ENCODE results near the gene RSAD2.
"Not testable (repeated sequence)": the region's sequence is repeated elsewhere in the genome, so short reads cannot be mapped to it uniquely, and the experiment has no call there.

RSAD2 gene

DNA sequence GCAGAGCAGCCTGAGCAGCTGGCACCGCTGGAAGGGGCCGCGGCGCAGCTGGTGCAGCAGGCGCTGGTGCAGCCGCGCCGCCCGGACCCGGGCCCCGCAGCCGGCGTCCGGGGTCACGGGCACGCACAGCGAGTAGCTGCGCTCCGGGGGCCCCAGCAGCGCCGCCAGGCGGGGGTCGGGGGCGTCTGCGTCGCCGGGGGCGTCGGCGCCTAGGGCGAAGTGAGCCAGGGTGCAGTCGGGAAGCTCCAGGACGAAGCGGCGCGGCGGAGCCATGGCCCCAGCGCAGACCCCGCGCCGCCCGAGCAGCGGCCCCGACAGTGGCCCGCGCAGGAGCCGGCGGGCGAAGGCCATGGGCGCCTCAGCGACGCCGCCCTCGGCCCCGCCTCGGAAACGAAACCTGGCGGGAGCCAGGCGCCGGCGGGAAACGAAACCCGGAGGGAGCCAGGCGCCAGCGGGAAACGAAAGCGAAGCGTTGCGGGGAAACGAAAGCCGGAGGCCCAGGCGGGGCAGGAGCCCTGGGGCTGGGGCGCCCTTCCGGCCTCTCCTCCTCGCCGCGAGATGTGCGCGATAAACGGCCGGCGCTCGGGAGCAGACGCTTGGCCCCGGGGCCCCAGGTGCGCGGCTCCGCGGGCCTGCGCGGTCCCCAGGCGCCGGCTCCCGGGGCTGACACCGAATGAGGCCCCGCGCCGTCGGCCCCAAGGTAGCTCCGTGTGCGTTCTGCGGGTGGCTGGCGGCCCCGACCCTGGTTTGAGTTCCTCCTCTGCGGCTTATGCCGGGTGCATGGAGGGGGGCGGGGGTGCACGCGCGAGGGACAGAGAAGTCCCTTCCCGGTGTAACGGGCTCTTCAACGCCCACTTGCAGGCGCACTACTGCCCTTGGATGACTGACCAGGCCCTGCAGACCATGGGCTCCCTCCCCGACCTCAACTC is 12.0 kb upstream of the RSAD2 start, which contains the start of gene CMPK2:
CMPK2 (minus strand) TSS at position 562 of the 929 bp plus-strand sequence; CDS start at position 351, 211 bp downstream.
- DNase-seq: peak; percentile 66

DNA sequence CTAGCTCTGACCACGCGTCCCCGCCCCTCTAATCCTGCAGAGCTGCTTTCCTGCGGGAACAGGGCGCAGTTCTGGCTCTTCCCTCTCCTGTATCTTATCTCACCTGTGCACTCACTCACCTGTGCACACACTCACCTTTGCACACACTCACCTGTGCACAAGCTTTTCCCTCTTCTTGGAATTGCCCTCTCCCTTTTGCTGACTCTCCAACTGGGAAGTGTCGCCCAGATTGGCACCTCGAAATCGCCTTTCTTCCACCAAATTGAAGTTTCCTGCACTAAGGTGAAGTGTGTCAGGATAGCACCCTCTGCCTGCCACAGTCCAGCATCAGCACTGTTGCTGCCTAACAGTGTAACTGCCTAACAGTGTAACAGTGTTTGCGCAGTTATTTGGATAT is 11.3 kb upstream of the RSAD2 start:
- peak; percentile 37 for DNase-seq

DNA sequence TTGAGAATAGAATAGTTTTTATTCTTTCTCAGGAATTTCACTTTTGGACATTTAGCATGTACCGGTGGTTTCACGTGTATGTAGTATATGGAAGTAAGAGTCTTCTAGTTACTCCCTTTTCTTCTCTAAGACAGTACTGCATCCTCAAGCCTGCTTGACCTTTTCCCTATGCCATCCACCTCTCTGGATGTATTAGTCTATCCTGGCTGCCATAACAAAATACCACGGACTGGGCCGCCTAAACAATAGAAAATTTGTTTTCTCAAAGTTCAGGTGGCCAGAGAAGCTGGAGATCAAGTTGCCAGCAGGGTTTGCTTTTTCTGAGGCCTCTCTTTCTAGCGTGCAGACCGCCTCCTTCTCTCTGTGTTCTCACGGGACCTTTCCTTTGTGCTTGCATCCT is 10.6 kb upstream of the RSAD2 start:
- no peak for DNase-seq

DNA sequence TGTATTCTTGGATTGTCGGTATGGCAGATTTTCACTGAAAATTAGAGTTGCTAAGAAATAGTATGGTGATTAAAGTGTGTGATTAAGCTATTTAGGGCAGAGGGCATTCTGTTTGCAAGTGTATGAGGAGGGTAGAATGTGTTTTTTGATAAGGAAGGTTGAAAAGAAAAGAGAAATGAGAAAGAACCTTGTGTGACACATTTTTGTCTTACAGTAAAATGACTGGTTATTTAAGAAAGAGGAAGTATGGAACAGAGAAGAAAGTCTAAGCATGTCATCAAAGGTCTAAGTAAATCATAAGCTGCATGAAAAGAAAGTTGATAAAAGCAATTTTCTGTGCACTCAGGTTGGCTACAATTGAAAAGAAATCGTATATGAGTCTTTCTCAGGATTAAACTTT is 5.2 kb upstream of the RSAD2 start:
- no peak for DNase-seq

DNA sequence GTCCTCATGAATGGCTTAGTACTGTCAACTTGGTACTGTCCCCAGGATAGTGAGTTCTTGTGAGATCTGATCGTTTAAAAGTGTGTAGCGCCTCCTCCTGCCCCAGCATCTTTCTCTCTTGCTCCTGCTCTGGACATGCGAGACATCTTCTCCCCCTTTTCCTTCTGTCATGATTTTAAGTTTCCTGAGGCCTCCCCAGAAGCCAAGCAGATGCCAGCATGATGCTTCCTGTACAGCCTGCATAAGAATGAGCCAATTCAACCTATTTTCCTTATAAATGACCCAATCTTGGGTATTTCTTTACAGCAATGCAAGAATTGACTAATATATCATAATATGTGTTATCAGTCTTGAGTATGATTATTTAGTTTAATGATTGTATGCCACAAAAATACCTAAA is 3.5 kb upstream of the RSAD2 start:
- DNase-seq: no peak

DNA sequence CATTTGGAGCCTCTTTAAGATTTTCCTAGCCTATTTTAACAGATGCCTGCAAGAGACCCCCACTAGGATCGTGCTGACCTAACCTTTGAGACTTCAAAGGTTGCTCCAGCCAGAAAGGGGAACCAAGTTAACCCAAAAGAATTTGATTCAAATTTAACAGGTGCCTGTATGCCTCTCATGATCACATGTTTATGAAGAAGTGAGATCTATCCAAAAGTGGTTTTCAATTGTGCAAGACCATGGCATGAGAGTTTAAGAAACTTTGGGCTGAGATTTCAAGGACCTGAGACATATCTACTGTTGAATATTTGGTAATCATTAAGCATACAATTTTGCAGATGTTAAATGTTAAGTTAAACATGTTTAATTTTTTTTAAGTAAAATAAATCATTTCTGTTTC is 1.3 kb upstream of the RSAD2 start:
- no peak for DNase-seq

DNA sequence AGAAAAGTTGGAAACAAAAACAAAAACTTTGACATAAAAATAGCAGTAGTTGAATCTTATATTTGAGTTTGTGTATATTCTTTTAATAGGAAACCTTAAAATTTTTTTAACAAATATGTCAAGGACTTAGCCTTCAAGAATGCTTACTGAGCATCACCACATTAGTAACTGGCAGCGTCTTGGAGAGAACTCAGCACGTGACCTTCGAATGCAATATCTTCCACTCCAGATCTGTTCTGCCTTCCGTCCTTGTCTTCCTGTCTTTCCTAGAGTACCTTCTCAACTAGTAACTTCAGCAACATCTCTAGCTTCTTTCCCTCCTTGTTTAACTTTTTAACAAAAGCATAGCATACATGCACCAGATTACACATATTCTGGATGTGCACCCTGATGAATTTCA is 972 bp downstream of the RSAD2 start:
- no peak for DNase-seq

DNA sequence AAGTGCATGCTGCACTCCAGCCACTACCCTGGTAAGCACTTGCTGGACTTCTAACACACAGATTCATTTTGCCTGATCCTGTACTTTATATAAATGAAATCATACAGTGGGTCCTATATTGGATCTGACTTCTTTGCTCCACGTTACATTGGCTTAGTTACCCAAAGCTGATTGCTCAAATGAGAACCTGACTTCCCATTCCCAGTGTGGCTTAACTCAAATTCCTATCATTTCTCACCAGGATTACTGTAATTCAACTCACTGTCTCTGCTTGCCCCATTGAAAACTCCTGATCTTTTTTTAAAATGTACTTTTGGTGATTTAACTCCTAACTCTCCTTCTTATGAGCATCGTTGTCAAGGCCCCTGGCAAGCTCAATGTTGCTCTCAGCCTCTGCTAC is 1.4 kb downstream of the RSAD2 start:
- DNase-seq: no peak

DNA sequence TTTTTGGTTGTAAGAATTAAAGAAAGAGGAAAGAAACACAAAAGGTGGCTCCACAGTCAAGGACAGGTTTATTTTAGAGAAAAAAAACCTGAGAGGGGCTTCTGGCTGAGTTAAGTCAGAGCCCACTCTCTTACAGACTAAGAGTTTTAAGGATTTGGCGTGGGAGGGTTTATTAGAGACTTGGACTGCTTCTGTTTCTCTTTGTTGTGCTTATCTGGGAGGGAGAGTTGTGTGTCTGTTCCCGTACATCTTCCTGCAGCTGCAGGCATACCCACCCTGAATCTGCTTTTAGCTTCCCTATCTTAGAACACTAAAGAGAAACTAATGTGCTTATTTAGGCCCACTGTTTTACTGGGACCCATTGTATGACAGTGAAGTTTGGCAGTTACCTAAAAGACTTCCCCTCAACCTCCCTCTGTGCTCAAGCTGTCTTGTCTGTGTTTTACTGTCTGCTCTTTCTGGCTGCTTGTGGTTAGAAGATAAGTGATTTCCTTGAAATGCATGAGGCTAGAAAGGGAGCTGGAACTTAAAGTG is 2.7 kb downstream of the RSAD2 start:
- peak; percentile 29 for DNase-seq

DNA sequence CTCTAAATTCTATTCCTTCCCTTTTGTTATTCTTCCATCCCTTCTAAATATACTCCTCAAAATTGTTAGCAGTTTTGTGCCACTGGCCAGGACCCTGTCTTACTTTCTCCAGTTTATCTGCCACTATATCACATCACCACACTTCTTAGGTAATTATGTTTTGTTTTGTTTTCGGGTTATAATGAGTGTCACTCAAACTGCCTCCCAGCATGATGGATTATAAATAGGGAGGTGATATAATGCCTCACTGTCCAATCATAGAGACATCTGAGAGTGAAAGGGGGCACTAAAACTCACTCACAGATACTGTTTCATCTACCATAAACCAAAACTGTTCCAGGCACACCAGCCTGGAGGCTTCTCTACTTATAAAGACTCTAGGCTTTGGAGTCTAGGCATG is 3.5 kb downstream of the RSAD2 start:
- DNase-seq: no peak

DNA sequence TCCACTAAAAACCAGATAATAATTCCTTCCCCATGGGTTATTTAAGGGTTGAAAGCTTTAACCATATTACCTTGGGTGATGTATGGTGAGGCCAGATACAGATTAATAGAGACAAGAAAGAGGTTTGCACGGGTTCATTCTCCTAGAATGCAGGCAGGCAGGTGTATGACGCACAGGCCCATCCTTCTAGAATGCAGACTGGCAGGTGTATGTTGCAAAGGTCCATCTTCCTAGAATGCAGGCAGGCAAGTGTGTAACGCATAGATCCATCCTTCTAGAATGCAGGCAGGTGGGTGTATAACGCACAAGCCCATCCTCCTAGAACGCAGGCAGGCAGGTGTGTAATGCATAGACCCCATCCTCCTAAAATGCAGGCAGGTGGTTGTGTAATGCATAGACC is 3.9 kb downstream of the RSAD2 start:
- no peak for DNase-seq

DNA sequence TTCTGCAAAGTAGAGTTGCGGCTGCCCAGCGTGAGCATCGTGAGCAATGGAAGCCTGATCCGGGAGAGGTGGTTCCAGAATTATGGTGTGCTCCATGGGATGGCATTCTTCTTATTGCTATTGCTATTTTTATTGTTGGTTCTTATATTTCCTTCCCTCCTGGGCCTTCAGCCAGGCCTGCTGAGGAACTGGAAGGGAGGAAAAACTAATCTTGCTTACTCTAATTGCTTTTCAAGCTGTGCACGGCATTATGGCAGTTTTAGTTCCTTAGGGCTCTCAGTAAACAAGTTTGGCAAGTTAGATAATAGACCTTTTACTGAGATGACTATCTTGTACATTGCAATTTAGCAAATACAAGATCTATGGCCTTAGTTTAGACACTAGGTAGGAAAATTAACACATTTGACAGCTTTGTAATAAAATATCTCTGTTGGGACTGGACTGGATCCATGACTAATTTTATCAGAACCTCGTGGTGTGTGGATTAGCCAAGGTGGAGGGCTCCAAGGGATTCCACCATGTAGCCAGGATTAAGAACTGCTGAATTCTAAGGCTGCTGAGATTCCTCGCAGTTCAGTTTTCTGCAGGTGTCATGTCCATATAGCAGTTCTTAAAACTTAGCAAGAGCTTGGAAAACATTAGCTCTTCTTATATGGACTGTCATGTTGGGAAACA is 6.0 kb downstream of the RSAD2 start:
- no peak for DNase-seq

DNA sequence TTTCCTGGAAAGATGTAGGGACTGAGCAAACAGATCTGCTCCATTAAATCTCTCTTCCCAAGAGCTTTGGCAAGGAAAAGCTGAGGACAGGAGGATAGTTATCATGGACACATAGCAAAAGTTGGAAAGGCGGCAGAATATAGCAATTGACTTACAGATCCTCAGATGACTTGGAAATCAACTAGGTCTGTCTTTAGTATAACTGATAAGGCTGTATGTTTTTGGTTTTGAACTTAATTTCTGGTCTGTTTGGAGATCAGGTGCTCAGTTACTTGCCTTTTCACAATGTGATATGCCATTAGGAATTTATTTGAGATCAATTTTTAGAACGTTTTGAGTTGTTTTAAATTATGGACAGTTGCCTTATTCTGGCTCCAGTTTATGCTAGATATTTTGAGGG is 8.0 kb downstream of the RSAD2 start:
- no peak for DNase-seq

DNA sequence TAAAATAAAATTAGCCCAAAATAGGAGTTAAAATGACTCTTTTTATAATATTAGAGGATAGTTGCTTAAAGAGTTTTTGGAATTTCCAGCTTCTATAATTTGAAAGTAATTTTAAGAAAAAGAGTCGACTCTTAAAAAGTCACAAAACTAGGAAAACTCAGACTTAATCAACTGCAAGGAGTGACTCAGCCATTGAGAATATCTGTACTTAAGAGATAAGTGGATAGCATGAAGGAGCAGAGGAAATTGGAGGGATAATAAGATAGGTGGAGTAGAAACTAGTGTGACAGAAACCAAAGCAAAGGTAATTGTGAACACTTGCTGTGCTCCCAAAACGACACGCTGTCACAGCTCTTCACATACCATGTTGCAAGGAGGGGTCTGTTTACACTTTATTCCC is 8.4 kb downstream of the RSAD2 start:
- no peak for DNase-seq

DNA sequence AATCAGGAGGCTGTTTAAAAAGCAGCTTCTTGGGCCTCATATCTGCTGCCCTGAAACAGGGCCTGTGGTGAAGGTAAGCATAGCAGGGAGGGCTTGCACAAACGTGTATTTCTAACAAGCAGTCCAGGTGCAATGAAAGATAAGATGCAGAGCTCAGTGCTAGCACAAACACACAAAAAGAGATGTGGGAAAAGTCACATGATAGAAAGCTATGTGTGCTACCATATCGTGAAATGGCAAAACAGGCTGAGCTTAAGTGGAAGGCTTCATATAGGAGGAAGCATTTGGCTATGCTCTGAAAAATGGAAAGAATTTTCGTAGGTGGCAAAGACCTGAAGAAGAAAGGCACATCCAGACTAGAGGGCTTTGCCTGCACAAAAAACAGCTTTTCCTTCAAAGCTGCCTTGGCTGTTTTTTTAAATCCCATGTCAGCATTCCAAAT is 10.2 kb downstream of the RSAD2 start:
- no peak for DNase-seq

DNA sequence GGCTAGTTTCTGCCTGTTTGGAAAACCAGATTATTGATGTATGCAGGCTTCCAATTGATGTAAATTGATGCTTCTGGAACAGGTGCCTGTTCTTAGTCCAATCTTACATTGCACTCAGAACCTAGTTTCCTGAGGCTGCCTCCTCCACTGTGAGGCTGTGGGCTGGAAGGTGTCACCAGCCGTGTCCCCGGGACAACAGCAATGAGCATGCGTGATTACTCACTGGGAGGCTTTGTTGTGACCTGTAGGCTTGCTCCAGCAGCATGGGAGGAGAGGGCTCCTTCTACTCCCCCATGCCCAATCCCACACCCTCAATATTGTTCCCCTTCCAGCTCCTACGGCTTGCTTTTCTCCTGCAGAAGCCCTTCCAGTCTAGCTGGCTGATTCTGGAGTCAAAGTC is 11.1 kb downstream of the RSAD2 start:
- no peak for DNase-seq

DNA sequence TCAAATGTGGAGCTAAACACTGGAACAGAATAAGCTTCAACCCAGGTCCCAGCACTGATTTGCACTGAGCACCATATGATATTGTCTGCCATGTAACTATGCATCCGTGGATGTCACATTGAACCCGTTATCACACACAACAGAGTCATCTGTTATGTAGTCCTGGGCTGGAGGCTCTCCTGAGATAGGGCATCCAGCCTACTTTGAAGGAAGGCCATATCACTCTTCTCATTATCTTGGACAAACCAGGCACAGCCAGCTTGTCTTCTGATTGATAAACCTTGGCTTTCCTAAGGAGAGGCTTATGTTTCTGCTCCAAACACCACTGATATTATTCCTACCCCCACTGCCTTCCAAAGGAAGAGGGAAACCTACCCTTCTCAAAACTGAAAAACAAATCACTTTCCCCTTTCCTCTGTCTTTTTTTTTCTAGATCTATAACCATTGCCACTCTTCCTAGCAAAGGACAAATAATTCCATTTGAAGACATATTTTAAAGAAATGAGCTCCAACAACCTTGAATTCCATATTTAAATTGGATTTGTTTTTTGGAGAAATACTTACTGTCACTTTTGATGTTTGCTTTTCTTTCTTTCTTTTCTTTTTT is 16.4 kb downstream of the RSAD2 start:
- DNase-seq: no peak

DNA sequence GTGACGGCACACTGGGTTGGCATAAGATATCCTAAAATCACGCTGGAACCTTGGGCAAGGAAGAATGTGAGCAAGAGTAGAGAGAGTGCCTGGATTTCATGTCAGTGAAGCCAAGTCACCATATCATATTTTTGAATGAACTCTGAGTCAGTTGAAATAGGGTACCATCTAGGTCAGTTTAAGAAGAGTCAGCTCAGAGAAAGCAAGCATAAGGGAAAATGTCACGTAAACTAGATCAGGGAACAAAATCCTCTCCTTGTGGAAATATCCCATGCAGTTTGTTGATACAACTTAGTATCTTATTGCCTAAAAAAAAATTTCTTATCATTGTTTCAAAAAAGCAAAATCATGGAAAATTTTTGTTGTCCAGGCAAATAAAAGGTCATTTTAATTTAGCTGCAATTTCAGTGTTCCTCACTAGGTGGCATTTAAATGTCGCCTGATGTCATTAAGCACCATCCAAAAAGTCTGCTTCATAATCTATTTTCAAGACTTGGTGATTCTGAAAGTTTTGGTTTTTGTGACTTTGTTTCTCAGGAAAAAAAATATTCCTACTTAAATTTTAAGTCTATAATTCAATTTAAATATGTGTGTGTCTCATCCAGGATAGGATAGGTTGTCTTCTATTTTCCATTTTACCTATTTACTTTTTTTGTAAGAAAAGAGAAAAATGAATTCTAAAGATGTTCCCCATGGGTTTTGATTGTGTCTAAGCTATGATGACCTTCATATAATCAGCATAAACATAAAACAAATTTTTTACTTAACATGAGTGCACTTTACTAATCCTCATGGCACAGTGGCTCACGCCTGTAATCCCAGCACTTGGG is 19.6 kb downstream of the RSAD2 start:
- no peak for DNase-seq

DNA sequence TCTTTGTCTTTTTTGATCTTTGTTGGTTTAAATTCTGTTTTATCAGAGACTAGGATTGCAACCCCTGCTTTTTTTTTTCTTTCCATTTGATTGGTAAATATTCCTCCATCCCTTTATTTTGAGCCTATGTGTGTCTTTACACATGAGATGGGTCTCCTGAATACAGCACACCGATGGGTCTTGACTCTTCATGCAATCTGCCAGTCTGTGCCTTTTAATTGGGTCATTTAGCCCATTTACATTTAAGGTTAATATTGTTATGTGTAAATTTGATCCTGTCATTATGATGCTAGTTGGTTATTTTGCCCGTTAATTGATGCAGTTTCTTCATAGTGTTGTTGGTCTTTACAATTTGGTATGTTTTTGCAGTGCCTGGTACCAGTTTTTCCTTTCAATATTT is 25.0 kb downstream of the RSAD2 start:
- not testable (repeated sequence) for DNase-seq

DNA sequence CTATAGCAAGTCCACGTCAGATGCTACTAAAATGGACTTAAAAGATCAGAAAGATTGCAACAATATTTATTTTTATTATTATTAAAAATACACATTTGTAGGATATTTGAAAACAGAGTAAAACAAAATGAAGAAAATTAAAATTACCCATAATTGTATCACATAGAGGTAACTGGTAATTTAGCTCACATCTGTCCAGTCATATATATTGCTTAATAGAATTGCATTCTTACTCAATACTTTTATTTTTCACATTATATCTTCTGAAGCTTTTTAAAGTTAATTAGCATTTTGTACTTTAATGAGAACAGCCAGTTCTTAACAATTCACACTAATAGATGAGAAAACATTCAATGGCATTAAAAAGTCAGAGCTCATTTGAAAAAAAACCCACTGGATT is 28.1 kb downstream of the RSAD2 start:
- no peak for DNase-seq

DNA sequence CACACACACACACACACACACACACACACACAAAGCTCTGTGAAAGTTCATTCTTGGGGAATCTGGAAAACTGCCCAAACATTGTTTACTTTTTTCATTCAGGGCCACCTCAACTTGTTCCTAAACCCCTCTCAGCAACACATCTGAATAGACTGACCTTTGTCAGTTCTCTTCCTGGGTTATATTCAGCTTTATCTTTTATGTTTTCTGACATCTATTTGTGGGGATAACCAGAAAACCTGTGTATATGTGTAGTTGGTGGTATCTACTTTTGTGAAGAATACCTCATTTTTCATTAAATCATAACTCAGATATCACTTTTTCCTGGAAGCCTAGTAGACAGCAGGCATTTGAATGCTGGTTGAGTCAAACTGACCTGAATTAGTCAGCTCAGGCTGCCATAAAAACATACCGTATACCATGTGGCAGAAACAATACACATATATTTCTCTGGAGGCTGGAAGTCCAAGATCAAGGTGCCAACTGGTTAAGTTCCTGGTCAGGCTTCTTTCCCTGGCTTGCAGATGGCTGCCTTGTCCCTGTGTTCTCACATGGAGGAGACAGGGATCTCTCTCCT is 28.7 kb downstream of the RSAD2 start:
- no peak for DNase-seq

DNA sequence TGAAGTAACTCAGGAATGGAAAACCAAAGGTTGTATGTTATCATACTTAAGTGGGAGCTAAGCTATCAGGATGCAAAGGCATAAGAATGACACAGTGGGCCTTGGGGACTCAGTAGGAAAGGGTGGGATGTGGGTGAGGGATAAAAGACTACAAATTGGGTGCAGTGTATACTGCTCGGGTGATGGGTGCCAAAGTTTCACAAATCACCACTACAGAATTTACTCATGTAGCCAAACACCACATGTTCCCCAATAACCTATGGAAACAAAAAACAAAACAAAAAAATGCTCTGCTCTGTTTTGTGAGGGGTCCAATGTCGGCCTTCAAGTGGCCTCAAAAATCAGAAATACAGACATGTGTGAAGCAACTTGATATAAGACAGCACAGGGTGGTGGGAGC is 30.7 kb downstream of the RSAD2 start:
- no peak for DNase-seq

Data from CD4-positive, alpha-beta T cell treated with Interleukin-15 for 1 hour (primary cell).